GM23248 (cell line): ENCODE measurements around the gene ALK. TPM values are rescaled to one million over a fixed set of nuclear protein-coding genes. Genes with fewer than 3 reads are reported as not detected.

ENCODE experiments used
- DNase-seq: peaks from one replicate; pipeline ENCODE4 v3.0.0-alpha.2; 2015
- H2AFZ ChIP-seq: fragments of 200-600 bp; sonication (generic); 2 replicates; pipeline ENCODE4 v1.6.1; 2016; ENCODE audit warnings: antibody characterized with exemption
- H3F3A ChIP-seq: fragments of 200-600 bp; sonication (generic); 2 replicates; pipeline ENCODE4 v1.6.1; 2016; ENCODE audit warnings: mild to moderate bottlenecking, antibody characterized with exemption, mixed run types; ENCODE audit not compliant: insufficient read depth
- H3K27ac ChIP-seq: fragments of 200-600 bp; sonication (generic); 2 replicates; pipeline ENCODE4 v1.5.1; 2016; ENCODE audit warnings: mild to moderate bottlenecking
- H3K27me3 ChIP-seq: fragments of 200-600 bp; sonication (generic); replicated peaks from 2 replicates; pipeline ENCODE4 v1.6.1; 2016; ENCODE audit warnings: mild to moderate bottlenecking; ENCODE audit not compliant: insufficient read depth
- H3K36me3 ChIP-seq: fragments of 200-600 bp; sonication (generic); 2 replicates; pipeline ENCODE4 v1.6.1; 2016; ENCODE audit warnings: low read depth, mild to moderate bottlenecking
- H3K4me1 ChIP-seq: fragments of 200-600 bp; sonication (generic); 2 replicates; pipeline ENCODE4 v1.6.1; 2016; ENCODE audit warnings: mild to moderate bottlenecking; ENCODE audit not compliant: insufficient read depth
- H3K4me2 ChIP-seq: fragments of 200-600 bp; sonication (generic); one replicate; pipeline ENCODE4 v1.6.1; 2016; ENCODE audit warnings: mild to moderate bottlenecking; ENCODE audit not compliant: unreplicated experiment
- H3K4me3 ChIP-seq: fragments of 200-600 bp; sonication (generic); 2 replicates; pipeline ENCODE4 v1.5.1; 2016; ENCODE audit warnings: mild to moderate bottlenecking
- H3K79me2 ChIP-seq: fragments of 200-600 bp; sonication (generic); 2 replicates; pipeline ENCODE4 v1.6.1; 2016; ENCODE audit warnings: mild to moderate bottlenecking; ENCODE audit not compliant: insufficient read depth
- H3K9ac ChIP-seq: fragments of 200-600 bp; sonication (generic); 2 replicates; pipeline ENCODE4 v1.6.1; 2016; ENCODE audit warnings: mild to moderate bottlenecking
- H3K9me2 ChIP-seq: fragments of 200-600 bp; sonication (generic); 2 replicates; pipeline ENCODE4 v1.6.1; 2016; ENCODE audit warnings: mixed run types, mild to moderate bottlenecking, moderate library complexity; ENCODE audit not compliant: insufficient read depth
- H3K9me3 ChIP-seq: fragments of 200-600 bp; sonication (generic); one replicate; pipeline ENCODE4 v1.6.1; 2017; ENCODE audit warnings: low read depth
- H4K20me1 ChIP-seq: fragments of 200-600 bp; sonication (generic); 2 replicates; pipeline ENCODE4 v1.6.0; 2016; ENCODE audit not compliant: insufficient read depth
- EZH2 ChIP-seq: fragments of 200-600 bp; sonication (generic); IDR thresholded peaks from 2 replicates; pipeline ENCODE4 v1.6.1; 2018; ENCODE audit warnings: antibody characterized with exemption, mild to moderate bottlenecking; ENCODE audit not compliant: insufficient read depth, poor library complexity, severe bottlenecking
- EZH2phosphoT487 ChIP-seq: fragments of 200-600 bp; sonication (generic); IDR thresholded peaks from 2 replicates; pipeline ENCODE4 v1.6.1; 2018; ENCODE audit warnings: antibody characterized with exemption, moderate library complexity, mild to moderate bottlenecking, low read depth; ENCODE audit not compliant: insufficient read depth
- WGBS, 2 experiments: methylation state at CpG; one replicate each; pipeline ENCODE4 v1.1.6; 2015 to 2017; ENCODE audit warnings: low lambda C conversion rate in 2 of 2, low coverage in 1 of 2; ENCODE audit errors: missing lambda C conversion rate in 2 of 2; 5-methylcytosine and 5-hydroxymethylcytosine counted together
- in situ Hi-C: fragments of 300-500 bp; cut with MboI; formaldehyde crosslinking; loops from 2 replicates; pipeline ENCODE4 v1.15.0; 2020
- polyA plus RNA-seq: library from polyadenylated mRNA; unstranded; fragments of >200 nt; fragmentation: Nextera tagmentation; extraction: Ambion mirVana; gene quantifications from 2 replicates; pipeline ENCODE4 v1.2.1, GENCODE V29; 2016
- total RNA-seq: library from RNA; depleted of rRNA; stranded (reverse); fragments of >200 nt; shearing (Covaris generic); gene quantifications from 2 replicates; pipeline ENCODE4 v1.2.3, GENCODE V29; 2014

The ALK gene
- total and polyA plus RNA-seq, 2 experiments from 2014 or later: under 0.01 to 0.05 TPM

GRCh38 chr2:29164091-29164846 lies 757.1 kb downstream of the ALK start:
- Histone ChIP-seq H3K79me2 (no peaks in the 10 kb centered on the region), H3F3A (peaks cover 43% of the 10 kb centered on the region), H3K27ac (no peak overlapping the region), H4K20me1 (no peaks in the 10 kb centered on the region), H3K9me3 (no peaks in the 10 kb centered on the region), H3K36me3 (peaks cover 44% of the 10 kb centered on the region; the same call in 1 of the 2 replicates), H3K4me2 (no peak overlapping the region), H2AFZ (no peak overlapping the region), H3K27me3 (no peaks in the 10 kb centered on the region), H3K9ac (no peak overlapping the region), H3K4me3 (no peak overlapping the region), H3K9me2 (no peaks in the 10 kb centered on the region), H3K4me1 (peaks cover 20% of the 10 kb centered on the region)
- 91 to 99% methylated on average over 5 of the region's 5 CpGs for WGBS, 2 experiments
- no peak for TF ChIP-seq EZH2
- no peak for TF ChIP-seq EZH2phosphoT487
- in situ Hi-C loops: no loop called here
- DNase-seq: no peak

- peaks cover 20% of the 10 kb centered on the region for H3K4me1 ChIP-seq
- WGBS, 2 experiments: 97 to 100% methylated on average over 1 of the region's 1 CpG
- H3K27me3 ChIP-seq: no peaks in the 10 kb centered on the region
- no peak overlapping the region for H2AFZ ChIP-seq
- H3K9ac ChIP-seq: no peak overlapping the region
- H3K9me2 ChIP-seq: no peaks in the 10 kb centered on the region
- H3K4me3 ChIP-seq: no peak overlapping the region
- no peak overlapping the region for H3K27ac ChIP-seq
- no peaks in the 10 kb centered on the region for H3K9me3 ChIP-seq
- TF ChIP-seq EZH2phosphoT487: no peak
- TF ChIP-seq EZH2: no peak
- peaks cover 43% of the 10 kb centered on the region for H3F3A ChIP-seq
- H4K20me1 ChIP-seq: no peaks in the 10 kb centered on the region
- H3K36me3 ChIP-seq: peaks cover 54% of the 10 kb centered on the region
- no peak for DNase-seq
- in situ Hi-C loops: no loop called here
- no peak overlapping the region for H3K4me2 ChIP-seq
- no peaks in the 10 kb centered on the region for H3K79me2 ChIP-seq
Measured at GRCh38 chr2:29162204-29162928, 759.0 kb downstream of the ALK start.

- Histone ChIP-seq H3K79me2 (no peaks in the 10 kb centered on the region), H3K4me2 (no peak overlapping the region), H3F3A (peaks cover 27% of the 10 kb centered on the region), H4K20me1 (no peaks in the 10 kb centered on the region), H3K4me1 (peaks cover 4% of the 10 kb centered on the region), H3K9me3 (no peaks in the 10 kb centered on the region), H3K27me3 (no peaks in the 10 kb centered on the region), H3K9ac (no peak overlapping the region), H3K36me3 (peaks cover 69% of the 10 kb centered on the region), H3K9me2 (no peaks in the 10 kb centered on the region), H3K4me3 (no peak overlapping the region), H3K27ac (no peak overlapping the region), H2AFZ (no peak overlapping the region)
- no peak for DNase-seq
- 97 to 98% methylated on average over 5 of the region's 5 CpGs for WGBS, 2 experiments
- in situ Hi-C loops: no loop called here
- TF ChIP-seq EZH2 (no peak), EZH2phosphoT487 (no peak)
Measured at GRCh38 chr2:29160184-29160583, 761.2 kb downstream of the ALK start.

- Histone ChIP-seq H3K27me3 (no peaks in the 10 kb centered on the region), H3F3A (peaks cover 17% of the 10 kb centered on the region), H3K27ac (no peak overlapping the region), H3K79me2 (no peaks in the 10 kb centered on the region), H3K9me2 (no peaks in the 10 kb centered on the region), H3K4me3 (no peak overlapping the region), H3K9ac (no peak overlapping the region), H2AFZ (no peak overlapping the region), H3K36me3 (peaks cover 78% of the 10 kb centered on the region), H4K20me1 (no peaks in the 10 kb centered on the region), H3K9me3 (no peaks in the 10 kb centered on the region), H3K4me2 (no peak overlapping the region), H3K4me1 (no peaks in the 10 kb centered on the region)
- in situ Hi-C loops: no loop called here
- WGBS, 2 experiments: 96 to 100% methylated on average over 1 of the region's 1 CpG
- TF ChIP-seq EZH2phosphoT487: no peak
- no peak for TF ChIP-seq EZH2
- DNase-seq: no peak
Measured at GRCh38 chr2:29159125-29159524, 762.3 kb downstream of the ALK start.
